ENCODE data around the gene CFAP74.

The CFAP74 gene

DNA sequence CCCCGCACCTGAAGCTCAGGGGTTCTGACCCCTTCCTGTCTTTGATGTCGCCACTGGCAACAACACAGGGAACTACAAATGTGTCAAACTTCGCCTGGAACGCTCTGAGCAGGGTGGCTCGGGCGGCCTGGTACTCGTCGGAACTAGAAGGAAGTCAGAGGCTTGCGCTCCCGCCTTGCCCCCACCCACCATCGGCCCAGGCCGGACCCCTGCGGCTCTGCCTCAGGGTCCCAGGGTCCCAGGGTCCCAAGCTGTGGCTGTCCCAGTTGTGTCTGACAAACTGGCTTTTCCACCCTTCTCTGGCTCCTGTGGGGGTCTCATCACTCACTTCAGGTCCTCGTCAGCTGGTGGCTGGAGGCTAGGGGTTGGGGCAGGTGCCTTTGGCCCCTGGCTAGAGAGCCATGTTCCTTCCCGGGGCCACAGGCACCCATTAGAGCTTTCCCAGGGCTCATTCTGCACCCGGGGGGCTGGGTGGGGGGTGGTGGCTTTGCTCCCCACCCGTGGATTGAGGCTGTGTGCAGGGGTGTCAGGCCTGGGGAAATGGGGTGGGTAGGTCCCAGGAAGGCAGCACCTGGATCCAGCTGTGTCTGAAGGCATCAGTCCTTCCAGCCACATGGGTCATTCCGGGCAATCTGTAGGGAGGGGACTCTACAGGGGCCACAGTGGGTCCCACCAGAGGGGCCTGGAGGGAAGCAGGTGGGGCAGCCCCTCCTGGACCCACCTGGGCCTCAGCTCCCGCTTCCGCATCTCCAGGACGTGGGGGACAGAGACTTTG is 76.5 kb downstream of the CFAP74 start:
- no peak for DNase-seq

DNA sequence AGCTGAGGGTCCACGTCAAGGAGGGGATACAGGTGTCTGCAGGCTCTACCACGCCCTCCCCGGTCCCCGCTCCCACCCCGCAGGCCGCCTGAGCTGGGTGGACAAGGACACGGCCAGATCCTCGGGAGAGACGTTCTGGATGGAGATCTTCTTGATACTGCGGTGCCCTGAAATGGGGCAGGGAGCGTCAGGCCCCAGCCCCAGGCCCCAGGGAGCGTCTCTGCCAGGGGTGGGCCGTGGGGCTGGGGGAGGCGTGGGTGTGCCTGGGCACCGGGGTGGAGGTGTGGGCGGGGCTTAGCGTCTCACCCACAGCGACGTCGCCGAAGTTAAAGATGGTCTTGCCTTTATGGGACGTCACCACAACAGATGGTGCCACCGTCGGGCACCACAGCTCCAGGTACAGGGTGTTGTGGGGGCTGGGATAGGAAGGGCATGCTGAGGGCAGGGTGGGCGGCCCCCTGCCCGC is 77.2 kb downstream of the CFAP74 start:
- no peak for DNase-seq

DNA sequence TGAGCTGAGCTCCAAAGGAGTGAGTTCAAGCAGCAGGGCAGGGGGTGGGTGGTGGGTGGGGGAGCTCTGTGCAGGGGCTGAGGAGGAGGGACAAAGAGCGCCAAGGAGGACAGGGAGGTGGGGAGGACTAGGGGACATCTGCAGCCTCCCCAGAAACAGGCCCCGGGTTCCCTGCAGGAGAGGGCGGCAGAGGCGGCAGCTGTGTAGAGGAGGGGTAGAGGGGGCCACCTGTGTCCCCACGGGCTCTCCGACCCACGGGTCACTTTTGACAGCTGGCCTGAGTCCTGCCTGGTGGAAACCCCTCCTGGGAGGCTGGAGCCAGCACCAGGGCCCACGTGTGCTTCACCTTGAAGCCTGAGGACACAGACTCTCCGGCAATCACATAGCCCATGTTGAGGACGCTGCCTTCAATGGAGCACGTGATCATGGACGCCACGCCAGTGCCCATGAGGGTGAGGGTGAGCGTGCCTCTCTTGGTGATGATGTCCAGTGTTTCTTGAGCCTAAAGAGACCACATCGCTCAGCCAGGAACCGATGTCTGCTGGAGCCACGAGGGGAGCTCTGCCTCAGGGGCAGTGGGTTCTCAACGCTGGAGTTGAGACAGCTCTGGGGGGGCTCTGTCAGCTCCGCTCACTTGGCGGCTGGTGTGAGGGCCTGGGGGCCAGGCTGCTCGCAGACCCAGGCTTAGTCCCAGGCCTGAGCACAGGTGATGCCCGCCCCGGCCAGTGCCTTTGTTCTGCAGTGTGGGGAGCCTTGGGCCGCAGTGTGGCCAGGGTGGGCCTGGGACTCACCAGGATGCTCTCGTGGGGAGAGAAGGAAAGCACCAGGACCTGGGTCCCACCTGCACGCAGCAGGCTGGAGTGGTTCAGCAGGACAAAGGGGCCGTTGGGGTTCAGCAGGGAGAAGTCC is 77.9 kb downstream of the CFAP74 start:
- no peak for DNase-seq

DNA sequence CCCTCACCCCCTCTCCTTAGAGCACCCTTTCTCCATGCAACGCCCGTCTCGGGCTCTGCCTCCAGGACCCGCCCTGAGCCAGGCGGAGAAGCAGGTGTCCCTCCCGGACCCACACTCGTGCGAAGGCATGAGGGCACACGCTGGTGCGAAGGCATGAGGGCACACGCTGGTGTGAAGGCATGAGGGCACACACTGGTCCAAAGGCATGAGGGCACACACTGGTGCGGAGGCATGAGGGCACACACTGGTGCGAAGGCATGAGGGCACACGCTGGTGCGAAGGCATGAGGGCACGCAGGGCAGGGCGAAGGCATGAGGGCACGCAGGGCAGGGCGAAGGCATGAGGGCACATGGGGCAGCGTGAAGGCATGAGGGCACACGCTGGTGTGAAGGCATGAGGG is 78.7 kb downstream of the CFAP74 start:
- DNase-seq, result no peak

DNA sequence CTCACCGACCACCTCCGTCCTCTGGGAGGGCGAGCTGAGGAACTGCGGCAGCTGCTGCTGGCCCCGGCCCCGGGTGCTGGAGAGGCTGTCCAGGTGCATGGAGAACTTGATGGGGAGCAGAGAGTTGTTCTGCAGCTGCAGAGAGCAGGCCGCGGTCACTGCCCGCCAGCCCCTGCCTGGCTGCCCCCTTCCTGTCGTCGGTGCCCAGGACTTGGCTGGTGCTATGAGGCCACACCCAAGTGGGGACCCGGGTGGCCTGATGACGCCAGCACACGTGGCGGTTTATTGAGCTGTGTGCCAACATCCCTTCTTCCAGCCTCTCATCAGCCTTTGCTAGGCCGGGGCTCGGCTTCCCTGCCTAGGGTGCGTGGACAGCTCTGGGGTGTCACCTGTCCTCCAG is 79.2 kb downstream of the CFAP74 start:
- no peak for DNase-seq

DNA sequence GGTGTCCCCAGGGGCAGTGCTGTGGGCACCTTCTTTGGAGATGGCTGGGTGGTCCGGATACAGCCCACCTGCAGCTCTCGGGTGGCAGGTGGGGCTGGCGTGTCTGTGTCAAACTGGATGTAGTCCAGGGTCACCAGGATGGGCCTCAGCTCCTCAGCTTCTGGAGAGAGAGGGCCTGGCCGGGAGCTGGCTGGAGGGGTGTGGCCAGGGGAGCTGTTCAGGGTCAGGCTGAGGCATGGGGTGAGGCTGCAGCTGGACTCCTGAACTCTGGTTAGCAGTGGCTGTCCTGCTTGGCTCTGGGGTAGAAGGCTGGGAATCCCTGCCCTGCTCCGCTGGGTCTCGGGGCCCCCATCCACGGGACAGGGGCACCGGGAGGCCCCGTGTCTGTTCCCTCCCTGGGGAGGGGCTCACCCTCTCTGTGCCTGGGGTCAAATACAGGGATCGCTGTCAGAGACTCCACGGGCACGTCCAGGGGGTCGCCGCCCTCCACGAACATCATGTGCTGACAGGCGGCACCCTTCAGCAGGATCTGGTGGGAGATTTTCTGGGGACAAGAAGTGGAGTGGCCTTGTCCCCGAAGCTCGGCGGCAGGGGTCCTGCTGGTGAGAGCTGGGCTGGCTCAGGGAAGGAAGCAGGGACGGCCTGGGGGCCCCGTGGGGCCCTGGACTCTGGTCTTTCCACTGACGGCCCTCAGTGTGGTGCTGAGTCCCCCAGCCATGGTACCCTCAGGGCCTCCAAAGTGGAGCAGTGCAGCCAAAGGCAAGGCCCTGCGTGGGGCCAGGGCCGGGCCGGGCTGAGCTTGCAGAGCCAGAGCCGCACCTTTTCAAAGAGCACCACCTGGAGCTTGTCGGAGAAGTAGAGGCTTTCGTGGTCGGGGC is 80.4 kb downstream of the CFAP74 start:
- no peak for DNase-seq

DNA sequence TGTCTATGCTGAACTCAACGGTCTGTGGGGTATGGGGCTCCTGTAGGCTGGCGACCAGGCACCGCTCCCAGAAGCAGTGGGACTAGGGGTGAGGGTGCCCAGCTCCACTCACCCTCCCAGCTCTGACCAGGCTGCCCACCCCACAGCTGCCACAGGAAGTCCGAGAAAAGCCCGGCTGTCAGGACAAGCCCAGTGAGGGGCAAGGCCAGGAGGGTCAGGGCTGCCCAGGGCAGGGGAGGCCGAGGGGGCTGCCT is 81.0 kb downstream of the CFAP74 start:
- no peak for DNase-seq

DNA sequence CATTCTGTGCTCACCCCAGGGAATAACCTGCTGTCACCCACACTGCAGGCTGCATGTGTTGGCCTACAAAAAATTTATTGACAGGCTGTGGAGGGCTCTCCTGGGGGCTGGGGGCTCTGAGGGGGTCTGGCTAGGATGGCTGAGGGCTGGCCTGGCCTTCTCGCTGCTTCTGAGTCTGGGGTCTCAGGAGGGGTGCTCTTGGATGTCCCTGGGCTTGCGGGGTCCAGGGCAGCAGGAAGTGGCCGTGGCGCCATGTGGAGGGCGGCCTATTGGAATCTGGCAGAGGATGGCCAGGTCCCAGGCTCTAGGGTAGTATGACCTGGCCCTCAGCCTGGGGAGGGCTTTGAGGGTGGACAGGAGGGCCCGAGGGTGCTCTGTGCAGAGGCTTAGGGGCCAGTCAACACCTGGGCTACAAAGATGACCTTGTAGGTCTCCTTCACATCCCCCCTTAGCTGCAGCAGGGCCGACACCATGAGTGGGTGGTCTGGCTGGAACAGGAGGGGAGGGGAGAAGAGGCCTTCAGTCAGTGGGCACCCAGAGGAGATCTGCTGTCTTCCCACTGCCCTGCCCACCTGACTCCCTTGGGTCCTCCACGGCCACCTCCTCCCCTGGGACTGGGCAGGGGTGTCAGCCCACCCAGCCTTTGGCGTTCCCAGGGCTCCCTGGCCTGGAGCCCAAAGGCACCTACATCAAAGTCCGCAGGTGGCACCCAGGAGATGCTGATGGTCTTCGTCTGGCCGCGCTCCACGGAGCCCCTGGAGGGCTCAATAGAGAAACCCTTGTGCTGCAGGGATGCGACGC is 81.5 kb downstream of the CFAP74 start:
- DNase-seq, result no peak

DNA sequence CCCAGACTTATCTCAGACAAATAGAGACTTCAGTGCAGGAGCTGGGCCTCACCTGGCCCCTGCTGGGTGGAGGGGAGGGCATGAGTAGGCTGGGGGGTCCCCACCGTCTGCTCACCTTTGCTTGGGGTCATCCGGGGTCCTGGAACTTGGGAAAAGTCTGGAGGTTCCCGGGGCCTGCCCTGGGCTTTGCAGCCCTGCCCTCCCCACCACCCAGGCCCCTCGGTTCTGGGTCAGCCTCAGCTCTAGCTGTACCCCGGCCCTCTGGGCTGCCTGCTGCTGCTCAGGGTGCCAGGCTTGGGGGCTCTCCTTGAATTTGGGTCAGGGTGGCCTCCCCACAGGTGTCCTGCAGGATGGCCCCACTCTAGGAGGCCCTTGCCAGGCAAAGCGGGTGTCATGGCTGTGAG is 82.1 kb downstream of the CFAP74 start:
- DNase-seq, result no peak

DNA sequence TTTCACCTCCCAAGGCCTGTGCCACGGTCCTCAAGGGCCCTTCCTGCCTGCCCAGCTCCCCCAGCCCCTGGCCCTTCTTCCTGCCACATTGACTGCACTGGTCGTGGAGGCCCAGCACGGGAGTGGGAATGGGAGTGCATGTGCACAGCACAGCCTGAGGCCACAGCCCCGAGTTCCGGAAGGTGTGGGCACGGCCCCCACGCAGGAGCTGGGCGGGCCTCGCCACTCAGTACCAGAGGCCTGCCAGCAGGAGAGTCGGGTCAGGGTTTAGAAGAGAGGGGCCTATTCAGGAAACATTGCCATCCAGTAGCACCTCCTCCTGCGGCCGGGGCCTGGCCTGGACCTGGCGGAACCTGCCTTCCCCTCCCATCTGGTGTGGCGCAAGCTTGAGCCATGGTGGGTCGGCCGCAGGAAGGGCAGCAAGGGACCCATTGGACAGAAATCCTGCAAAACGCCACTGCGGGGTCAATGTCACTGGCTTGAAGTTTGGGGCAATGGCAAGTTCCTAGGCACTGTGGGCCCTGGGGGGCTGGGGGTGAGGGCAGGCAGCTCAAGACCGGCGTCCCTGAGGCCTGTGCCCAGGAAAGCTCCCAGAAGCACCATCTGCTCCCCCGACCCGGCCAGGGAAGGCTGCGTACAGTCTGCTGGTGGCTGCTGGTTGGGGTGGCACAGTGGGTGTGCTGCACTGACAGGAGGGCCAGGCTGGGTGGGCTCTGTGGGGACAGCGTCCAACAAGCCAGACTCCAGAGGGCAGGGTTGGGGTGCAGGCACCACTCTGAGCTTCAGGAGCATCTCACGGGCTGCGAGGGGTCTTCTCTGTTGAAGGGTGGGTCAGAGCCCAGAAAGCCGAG is 82.8 kb downstream of the CFAP74 start:
- DNase-seq, result no peak

DNA sequence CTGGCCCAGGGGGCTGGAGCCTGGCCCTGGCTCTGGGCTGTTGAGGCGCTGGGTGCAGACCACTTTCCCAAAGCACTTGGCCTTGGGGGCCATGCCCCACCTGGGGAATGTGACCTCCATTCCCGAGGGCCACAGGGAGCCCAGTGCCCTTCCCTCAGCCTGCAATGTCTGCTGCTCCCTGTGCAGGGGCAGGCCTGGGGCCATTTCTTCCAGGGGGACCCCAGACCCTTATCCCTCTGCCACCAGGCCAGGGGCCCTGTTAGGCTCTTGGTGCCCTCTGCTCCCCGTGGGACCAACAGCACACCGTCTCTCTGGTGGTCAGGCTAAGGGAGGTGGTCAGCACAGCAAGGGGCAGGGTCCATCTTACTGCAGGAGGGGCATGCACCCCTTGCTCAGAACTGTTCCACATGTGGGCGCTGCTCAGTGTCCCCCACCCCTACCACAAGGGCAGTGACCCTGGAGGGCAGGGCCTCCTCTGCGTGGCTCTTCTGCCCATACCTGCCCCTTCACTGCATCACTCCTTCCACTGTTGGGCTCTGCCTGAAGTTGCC is 83.5 kb downstream of the CFAP74 start:
- DNase-seq, result no peak

DNA sequence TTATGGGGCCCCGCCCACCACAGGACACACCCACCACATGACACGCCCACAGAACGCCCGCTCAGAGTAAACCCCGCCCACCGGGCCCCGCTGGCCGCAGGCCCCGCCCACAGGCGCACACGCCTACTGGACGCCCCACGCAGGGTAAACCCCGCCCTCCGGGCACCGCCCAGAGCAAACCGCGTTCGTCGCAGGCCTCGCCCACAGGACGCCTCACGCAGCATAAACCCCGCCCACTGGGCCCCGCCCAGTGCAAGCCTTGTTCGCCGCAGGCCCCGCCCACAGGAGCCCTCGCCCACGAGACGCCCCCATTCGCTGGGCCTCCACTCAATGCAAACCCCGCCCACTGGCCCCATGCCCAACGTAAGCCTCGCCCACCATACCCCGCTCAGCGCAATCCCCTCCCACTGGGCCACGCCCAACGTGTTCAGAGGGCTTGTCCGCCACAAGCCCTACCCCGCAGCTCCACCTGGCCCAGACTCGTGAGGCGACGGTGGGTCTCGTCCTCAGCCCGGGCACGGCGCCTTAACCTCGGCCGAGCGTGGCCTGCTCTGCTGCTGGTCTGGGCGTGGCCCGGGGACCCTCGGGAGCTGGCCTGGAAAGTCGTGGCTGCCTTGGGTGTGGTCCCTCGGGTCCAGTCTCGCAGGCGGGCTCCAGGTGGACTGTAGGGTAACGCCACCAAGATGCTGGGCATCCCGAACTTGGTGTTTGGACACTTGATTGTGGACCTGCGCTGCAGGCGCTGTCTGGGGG is 84.1 kb downstream of the CFAP74 start:
- DNase-seq, result peak; percentile 97

DNA sequence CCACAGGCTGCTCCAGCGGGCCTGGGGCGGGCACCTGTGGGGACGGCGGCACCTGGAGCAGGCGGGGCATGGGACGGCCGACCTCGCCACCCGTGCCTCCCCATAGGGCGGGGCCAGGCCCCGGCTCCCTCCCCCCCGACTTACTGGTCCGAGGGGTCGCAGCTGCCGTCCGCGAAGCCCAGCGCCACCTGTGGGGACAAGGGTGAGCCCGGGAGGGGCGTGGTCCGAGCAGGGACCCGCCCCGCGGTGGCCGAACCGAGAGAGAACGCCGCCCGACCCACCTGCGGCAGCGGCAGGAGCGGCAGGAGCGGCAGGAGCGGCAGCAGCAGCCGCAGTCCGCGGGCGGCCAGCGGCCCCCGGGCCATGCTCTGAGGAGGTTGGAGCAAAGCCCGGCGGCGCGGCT is 84.7 kb downstream of the CFAP74 start, which contains the start of gene TMEM52:
TSS of gene TMEM52 (minus strand) at position 379 of the 403 bp plus-strand sequence. CDS start at position 365, 14 bp downstream.
- DNase-seq, result no peak

DNA sequence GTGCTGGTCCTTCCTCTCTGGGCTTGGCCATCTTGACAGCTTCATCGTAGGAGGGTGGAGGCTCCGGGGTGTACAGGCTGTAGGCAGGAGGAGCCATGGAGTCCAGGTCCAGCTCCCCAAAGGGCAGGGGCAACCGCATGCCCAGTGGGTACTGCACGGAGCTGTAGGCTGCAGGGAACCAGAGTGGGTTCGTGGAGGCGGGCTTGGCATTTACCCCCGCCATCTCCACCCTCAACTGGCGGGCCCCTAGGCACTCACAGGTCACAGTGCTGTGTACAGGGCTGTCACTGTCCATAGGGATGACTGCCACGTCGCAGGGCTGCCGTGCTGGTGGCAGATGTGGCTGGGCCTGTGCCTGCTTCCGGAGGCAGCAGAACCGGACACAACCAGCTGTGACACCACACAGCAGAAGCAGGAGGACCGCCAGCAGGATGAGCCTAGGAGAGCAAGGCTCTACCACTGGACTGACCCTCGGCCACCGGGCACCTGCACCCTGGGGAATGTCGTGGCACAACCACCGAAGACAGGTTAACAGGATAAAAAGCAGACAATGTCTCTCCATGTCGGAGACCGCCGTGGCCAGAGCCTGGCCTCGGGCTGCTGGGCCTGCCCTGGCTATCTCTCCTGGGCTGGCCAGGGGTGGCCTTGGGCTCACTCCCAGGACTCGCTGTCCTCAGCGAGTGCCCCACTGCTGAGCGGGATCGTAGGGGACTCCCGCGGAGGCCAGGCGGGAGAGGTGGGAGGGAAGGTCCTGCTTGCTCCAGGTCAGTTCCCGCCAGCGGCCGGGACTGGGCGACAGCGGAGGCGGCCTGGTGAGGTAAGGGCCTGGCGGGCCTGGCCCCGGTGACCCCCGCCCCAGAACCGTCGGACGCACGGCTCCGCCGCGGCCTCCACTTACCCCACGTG is 85.3 kb downstream of the CFAP74 start:
- DNase-seq, result no peak

DNA sequence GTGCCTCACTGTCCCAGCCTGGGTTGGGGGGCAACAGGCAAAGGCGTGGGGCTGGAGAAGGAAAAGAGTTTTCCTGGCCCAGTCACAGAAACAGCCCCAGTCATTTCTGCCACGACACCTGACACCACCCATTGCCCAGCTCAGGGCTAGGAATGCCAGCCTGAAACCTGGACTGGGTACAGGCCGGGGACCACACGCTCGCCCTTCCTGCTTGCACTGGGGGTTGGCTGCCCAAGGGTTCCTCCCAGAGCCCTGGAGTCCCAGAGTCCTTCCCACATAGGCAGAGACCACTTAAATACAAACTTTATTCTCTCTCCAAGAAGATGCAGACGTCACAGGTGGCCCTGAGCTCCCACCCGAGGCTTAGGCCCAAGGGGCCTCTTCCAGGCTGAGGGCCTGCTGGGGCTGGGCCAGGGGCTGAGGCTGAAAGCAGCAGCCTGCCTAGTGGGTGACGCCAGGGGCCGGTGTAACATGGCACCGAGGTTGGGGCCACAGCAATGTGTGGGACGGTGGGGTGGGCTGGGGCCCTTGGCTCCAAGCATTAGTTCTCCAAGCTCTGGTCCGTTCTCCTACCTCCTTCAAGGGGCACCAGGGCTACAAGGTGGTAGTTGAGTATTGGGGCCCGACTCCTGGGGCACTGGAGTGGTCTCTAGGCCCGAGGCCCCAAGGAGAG is 86.1 kb downstream of the CFAP74 start:
- no peak for DNase-seq

DNA sequence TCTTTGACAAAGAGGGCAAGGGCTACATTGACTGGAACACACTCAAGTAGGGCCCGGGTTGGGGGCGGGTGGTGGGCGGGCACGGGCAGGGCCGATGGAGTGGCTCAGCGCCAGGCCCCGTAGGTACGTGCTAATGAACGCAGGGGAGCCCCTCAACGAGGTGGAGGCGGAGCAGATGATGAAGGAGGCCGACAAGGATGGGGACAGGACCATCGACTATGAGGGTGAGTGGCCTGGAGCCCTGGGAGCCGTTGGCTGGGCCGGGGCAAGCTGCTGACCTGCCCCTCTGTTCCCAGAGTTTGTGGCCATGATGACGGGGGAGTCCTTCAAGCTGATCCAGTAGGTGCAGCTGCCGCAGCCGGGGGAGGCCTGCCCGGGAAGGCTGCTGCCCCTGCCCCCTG is 86.7 kb downstream of the CFAP74 start:
- no peak for DNase-seq

DNA sequence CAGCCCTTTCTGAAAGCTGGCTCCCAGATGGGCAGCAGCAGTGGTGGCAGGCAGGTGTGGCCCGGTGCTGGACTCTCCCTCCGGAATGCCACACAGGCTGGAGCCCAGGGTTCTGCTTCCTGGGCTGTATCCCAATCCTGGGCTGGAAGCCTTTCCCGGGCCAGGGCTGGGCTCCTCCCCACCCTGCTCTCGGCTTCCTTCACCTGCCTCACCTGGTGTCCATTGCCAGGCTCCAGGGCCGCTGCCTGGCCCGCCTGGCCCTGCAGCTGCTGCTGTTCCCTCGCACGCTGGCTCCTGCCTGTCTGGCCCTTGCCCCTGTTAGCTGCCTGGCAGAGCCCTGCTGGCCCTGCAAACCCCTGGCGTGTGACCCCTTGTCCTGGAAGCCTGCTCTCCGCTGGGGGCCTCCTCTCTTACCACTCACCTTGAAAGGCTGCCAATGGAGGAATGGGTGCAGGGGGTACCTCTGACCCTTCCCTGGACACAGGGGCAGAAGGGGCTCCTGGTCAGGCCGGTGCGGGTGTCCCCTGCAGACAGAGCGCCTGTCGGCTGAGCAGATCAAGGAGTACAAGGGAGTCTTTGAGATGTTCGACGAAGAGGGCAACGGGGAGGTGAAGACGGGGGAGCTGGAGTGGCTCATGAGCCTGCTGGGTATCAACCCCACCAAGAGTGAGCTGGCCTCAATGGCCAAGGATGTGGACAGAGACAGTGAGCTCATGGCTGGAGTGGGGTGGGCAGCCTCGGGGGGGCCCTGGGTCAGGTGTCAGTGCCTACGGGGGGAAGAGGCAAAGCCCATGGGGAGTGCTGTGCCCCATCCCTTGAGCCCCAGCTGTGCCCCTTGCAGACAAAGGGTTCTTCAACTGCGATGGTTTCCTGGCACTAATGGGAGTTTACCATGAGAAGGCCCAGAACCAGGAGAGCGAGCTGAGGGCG is 87.4 kb downstream of the CFAP74 start:
- no peak for DNase-seq
